Erythroblast (primary cell): ENCODE data around the gene TRIP11.

ENCODE experiments used
- DNase-seq, 2 experiments: peaks; one replicate each; lab custom pipeline; 2025; lab: John Stamatoyannopoulos, UW
- GATA1 ChIP-seq: IDR thresholded peaks from 2 replicates; pipeline ENCODE4 v1.6.1; 2011; ENCODE audit warnings: low read depth, mild to moderate bottlenecking, control low read depth, low read length, moderate library complexity
- POLR2A ChIP-seq: IDR thresholded peaks from 2 replicates; pipeline ENCODE4 v1.6.1; 2011; ENCODE audit warnings: mild to moderate bottlenecking, low read length

TRIP11 gene

GRCh38 chr14:91927800-91928199, 112.1 kb downstream of the TRIP11 start:
- DNase-seq: no peak
- no peak for TF ChIP-seq GATA1
- no peak for TF ChIP-seq POLR2A

DNA sequence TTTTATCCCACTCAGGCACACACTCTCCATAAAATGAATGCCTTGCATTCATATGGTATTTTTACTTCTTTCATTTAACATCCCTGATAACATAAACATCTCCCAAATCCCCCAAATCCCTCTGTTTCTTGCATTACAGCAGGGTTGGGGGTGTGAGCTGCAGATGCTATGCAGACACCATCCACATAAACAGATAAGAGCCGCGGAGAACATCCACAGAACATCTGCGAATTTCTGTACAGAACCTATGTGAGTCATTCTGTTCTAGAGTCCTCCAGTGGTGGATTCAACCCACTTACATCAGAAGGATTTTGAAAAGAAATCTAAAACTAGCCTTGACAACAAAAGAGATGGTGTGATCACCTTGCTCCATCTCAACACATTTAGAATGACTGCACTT, 112.7 kb downstream of the TRIP11 start:
- no peak for TF ChIP-seq POLR2A
- TF ChIP-seq GATA1: no peak
- DNase-seq: no peak

DNA sequence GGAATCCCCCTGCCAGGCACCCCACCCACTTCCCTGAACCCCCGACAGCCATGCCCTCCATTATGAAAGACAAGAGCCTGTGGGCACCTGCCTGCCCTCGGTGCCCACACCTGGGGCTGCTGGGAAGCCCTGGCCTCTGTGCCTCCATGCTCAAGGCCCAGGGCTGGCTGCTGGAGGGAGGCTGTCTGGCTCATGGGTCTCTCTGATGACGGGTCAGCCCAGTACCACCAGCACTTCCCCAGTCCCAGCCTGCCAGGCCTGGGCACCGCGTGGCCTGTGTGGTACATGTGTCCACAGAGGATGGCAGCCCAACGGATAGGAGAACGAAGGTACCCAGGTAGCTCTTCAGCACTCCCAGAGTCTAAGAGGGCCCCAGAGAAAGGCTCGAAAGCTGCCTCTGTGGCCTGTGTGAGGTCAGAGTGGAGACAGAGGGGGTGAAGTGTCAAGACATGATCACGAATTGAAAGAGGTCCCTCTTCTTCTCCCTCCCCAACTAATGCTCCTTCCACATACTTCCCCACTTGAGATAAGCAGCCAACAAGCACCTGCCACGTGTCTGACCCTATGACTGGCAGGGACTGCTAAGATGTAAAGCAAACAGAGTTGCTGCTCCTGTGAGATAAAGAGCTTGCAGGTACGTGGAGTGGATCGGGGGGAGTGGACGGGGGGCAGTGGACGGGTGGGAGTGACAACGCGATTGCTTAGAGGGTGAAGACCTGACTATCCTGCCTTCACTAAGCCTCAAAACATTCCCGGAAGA, 113.5 kb downstream of the TRIP11 start:
- TF ChIP-seq POLR2A (no peak), GATA1 (no peak)
- DNase-seq: no peak

GRCh38 chr14:91925727-91926121, 114.1 kb downstream of the TRIP11 start:
- no peak for DNase-seq
- TF ChIP-seq POLR2A (no peak), GATA1 (no peak)

DNA sequence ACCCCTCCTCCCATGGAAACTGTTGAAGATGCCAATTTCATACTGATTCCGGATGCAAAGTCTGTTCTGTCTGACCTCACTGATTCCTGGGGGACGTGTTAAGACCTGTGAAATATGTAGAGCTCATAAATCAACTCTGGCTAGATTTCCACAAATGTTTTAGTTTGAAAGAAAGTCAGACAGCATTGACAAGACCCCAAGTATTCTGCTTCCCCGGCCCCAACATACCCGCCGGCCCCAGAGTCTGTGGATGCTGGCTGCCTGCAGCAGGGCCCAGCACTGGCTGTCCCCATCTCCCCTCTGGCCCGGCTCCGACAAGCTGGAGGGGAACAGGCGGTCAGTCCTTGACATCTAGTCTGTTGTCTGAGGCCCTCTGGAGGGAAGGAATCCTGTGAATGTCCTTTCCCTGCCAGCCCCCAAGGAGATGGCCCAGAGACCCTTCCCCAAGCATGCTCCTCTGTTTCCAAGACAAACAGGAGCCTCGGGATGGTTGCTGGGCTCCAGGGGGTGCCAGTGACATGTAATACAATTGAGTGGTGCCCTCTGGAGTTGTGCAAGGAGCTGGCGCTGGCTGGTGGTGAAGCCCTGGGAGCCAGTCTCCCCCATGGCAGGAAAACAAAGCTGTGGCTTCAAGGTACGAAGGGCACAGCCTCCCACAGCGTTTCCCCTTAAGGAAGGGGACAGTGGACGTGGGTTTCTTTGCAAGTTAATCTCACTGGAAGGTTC, 114.7 kb downstream of the TRIP11 start:
- no peak for DNase-seq
- TF ChIP-seq POLR2A (no peak), GATA1 (no peak)

DNA sequence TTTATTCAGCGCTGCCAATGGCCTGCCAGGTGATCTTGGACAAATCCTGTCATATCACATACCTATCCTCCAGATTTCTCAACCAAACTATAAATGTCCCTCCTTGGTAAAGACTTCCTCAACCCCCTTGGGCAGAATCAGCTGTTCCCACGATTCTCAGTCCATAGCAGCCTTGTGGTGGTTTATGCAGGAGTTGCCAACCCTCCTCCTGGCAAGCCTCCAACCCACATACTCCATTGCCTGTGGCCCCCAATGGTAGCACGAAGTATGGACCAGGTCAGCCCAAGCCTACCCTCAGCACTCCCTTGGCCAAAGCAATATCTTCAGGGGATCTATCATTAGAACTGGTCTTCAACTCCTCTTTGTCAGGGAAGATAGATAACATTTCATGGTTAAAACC, 119.3 kb downstream of the TRIP11 start:
- DNase-seq: no peak
- no peak for TF ChIP-seq GATA1
- no peak for TF ChIP-seq POLR2A

- DNase-seq: no peak
- no peak for TF ChIP-seq GATA1
- no peak for TF ChIP-seq POLR2A
Measured at GRCh38 chr14:91919814-91920213, 120.0 kb downstream of the TRIP11 start.

DNA sequence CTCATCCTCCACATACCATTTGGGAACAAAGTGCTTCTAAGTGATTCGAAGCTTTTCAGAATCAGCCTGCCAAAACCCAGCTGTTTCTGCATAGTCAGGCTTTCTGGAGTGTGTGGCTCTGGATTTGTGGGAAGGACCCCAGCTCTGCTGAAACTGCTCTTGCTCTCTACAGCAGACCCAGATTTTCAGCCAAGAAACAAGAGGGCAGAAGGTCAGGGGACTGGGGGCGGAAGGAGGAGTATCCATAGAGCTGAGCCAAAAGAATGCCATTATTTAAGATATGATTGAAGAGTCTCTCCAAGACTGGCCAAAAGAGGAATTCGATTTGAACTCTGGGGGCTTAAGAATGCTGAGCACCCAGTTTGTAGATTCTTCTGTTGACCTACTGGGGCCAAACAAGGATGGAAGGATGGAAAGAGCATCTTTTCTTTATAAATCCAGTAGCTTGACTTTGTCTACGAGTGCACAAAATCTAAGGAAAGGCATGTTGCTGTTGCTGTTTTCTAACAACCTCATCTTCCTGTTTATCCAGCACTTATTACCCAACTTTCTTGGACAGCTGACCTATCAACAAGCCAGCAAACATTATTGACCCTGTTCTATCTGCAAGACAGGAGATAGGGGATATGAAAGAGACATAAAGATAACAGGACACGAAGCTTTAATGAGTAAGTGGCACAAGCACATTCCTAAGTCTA, 121.5 kb downstream of the TRIP11 start:
- no peak for DNase-seq
- TF ChIP-seq GATA1: no peak
- TF ChIP-seq POLR2A: no peak
